ENCODE measurements around the gene NOS3. TPM values are rescaled to one million over a fixed set of nuclear protein-coding genes. Genes with fewer than 3 reads are reported as not detected.
"Not testable (repeated sequence)": the region's sequence is repeated elsewhere in the genome, so short reads cannot be mapped to it uniquely, and the experiment has no call there.

Gene NOS3
- total RNA-seq, 2 donors from 2014 or later = 4.0 to 4.2 TPM

- TF ChIP-seq CTCF (IDR thresholded peaks at IDR 0.05) = no peak
- no peak for DNase-seq
- no peaks in the 10 kb centered on the region for H3K36me3 ChIP-seq
- H3K4me3 ChIP-seq = no peak overlapping the region
- no peak overlapping the region for H3K9ac ChIP-seq (ENCODE audit: low read depth in 2 of 2, low read length in 2 of 2)
- H3K4me1 ChIP-seq = no peaks in the 10 kb centered on the region
- H3K27ac ChIP-seq = no peak overlapping the region
- intact Hi-C loops (cut with DNase I) = no loop called here
- no peaks in the 10 kb centered on the region for H3K27me3 ChIP-seq
- H3K9me3 ChIP-seq = no peaks in the 10 kb centered on the region
These were observed 19.2 kb downstream of the NOS3 start for GRCh38 chr7:151010037-151010306.

GRCh38 chr7:151010307-151011096, 19.7 kb downstream of the NOS3 start:
- no peak overlapping the region for H3K27ac ChIP-seq
- no peaks in the 10 kb centered on the region for H3K36me3 ChIP-seq
- no peak overlapping the region for H3K9ac ChIP-seq (ENCODE audit: low read depth in 2 of 2, low read length in 2 of 2)
- no peaks in the 10 kb centered on the region for H3K9me3 ChIP-seq
- H3K4me1 ChIP-seq = no peaks in the 10 kb centered on the region
- H3K4me3 ChIP-seq = no peak overlapping the region
- intact Hi-C loops (cut with DNase I) = no loop called here
- DNase-seq = no peak
- H3K27me3 ChIP-seq = no peaks in the 10 kb centered on the region
- TF ChIP-seq CTCF (IDR thresholded peaks at IDR 0.05) = no peak

- H3K27ac ChIP-seq = no peak overlapping the region
- H3K4me3 ChIP-seq = no peak overlapping the region
- no peak overlapping the region for H3K9ac ChIP-seq (ENCODE audit: low read depth in 2 of 2, low read length in 2 of 2)
- no peaks in the 10 kb centered on the region for H3K4me1 ChIP-seq
- no peak for DNase-seq
- intact Hi-C loops (cut with DNase I) = no loop called here
- H3K36me3 ChIP-seq = no peaks in the 10 kb centered on the region
- TF ChIP-seq CTCF (IDR thresholded peaks at IDR 0.05) = no peak
- no peaks in the 10 kb centered on the region for H3K9me3 ChIP-seq
- H3K27me3 ChIP-seq = no peaks in the 10 kb centered on the region
These were observed 20.2 kb downstream of the NOS3 start for GRCh38 chr7:151011097-151011409.

- H3K27me3 ChIP-seq; DNase-seq; H3K4me1 ChIP-seq; intact Hi-C loops (cut with DNase I); H3K9me3 ChIP-seq; H3K9ac ChIP-seq (ENCODE audit: low read depth in 2 of 2, low read length in 2 of 2); H3K4me3 ChIP-seq; H3K36me3 ChIP-seq: not testable (repeated sequence)
- H3K27ac ChIP-seq = peak overlapping the region; percentile 53
These were observed 20.8 kb downstream of the NOS3 start for GRCh38 chr7:151011616-151012015.

- DNase-seq = peak; percentile 78
- no peaks in the 10 kb centered on the region for H3K4me1 ChIP-seq
- TF ChIP-seq CTCF (IDR thresholded peaks at IDR 0.05) = no peak
- H3K9me3 ChIP-seq = no peaks in the 10 kb centered on the region
- intact Hi-C loops (cut with DNase I) = no loop called here
- no peaks in the 10 kb centered on the region for H3K27me3 ChIP-seq
- H3K9ac ChIP-seq (ENCODE audit: low read depth in 2 of 2, low read length in 2 of 2) = no peak overlapping the region
- H3K27ac ChIP-seq = peak overlapping the region; percentile 53
- H3K4me3 ChIP-seq = no peak overlapping the region
- no peaks in the 10 kb centered on the region for H3K36me3 ChIP-seq
These were observed 21.3 kb downstream of the NOS3 start for GRCh38 chr7:151012031-151012692.

GRCh38 chr7:151012911-151013347, 22.1 kb downstream of the NOS3 start:
- TF ChIP-seq CTCF (IDR thresholded peaks at IDR 0.05) = no peak
- peak overlapping the region; percentile 53 for H3K27ac ChIP-seq
- no peaks in the 10 kb centered on the region for H3K27me3 ChIP-seq
- no peak overlapping the region for H3K9ac ChIP-seq (ENCODE audit: low read depth in 2 of 2, low read length in 2 of 2)
- H3K36me3 ChIP-seq = no peaks in the 10 kb centered on the region
- intact Hi-C loops (cut with DNase I) = no loop called here
- no peaks in the 10 kb centered on the region for H3K4me1 ChIP-seq
- H3K9me3 ChIP-seq = no peaks in the 10 kb centered on the region
- no peak for DNase-seq
- no peak overlapping the region for H3K4me3 ChIP-seq

Measured in colonic mucosa (tissue), 4 donors.